ENCODE data around the gene GPSM1. TPM values are rescaled to one million over a fixed set of nuclear protein-coding genes. Genes with fewer than 3 reads are reported as not detected.

The GPSM1 gene
- total RNA-seq, 1 experiment from 2014 or later, result 92.9 TPM

- no peak for DNase-seq (ENCODE audit: low spot score)
Measured at GRCh38 chr9:136331556-136332481, 4.5 kb downstream of the GPSM1 start.

GRCh38 chr9:136332482-136332983, 5.2 kb downstream of the GPSM1 start:
- DNase-seq (ENCODE audit: low spot score), result no peak

DNA sequence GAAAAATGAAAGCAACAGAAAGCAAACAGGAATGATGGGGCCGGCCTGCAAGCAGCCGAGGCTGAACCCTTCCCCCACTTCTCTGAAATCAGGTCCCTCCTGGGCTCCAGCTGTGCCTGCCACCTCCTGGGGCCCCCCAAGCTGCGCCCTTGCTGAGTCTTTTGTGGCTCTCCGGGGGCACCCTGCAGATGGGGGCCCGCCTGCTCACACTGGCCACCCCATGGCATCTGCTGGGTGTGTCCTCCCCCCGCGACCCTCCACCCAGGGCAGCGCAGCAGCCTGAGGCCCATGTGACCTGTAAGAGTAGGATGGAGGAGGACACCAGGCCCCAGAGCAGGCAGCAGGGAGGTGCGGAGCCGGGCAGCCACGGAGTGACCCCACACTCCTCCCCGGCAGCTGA, 5.7 kb downstream of the GPSM1 start:
- no peak for DNase-seq (ENCODE audit: low spot score)

DNA sequence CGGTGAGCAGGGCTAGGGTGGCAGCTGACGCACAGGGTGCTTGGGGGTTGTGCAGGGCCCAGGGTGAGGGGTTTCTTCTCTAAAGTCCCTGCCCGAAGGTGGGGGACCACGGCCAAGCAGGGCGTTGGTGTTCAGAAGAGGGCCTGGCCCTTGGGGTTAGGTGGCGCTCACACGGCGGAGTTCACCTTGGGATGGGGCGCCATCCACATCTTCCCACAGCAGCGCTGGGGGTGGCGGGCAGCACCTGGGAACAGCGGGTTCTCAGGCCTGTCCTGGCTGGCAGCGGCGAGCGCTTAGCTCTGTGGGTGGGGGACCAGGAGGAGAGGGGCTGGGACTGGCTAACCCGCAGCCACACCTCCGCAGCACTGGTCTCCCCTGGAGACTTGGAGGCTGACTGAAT, 6.1 kb downstream of the GPSM1 start:
- DNase-seq (ENCODE audit: low spot score), result no peak

DNA sequence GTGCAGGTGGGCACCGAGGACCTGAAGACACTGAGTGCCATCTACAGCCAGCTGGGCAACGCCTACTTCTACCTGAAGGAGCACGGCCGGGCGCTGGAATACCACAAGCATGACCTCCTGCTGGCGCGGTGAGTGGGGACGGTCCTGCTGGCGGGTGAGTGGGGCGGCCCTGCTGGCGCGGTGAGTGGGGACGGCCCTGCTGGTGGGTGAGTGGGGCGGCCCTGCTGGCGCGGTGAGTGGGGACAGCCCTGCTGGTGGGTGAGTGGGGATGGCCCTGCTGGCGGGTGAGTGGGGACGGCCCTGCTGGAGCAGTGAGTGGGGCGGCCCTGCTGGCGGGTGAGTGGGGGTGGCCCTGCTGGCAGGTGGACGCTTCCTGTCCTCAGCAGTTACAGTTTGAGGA, 7.2 kb downstream of the GPSM1 start:
- DNase-seq (ENCODE audit: low spot score), result no peak

DNA sequence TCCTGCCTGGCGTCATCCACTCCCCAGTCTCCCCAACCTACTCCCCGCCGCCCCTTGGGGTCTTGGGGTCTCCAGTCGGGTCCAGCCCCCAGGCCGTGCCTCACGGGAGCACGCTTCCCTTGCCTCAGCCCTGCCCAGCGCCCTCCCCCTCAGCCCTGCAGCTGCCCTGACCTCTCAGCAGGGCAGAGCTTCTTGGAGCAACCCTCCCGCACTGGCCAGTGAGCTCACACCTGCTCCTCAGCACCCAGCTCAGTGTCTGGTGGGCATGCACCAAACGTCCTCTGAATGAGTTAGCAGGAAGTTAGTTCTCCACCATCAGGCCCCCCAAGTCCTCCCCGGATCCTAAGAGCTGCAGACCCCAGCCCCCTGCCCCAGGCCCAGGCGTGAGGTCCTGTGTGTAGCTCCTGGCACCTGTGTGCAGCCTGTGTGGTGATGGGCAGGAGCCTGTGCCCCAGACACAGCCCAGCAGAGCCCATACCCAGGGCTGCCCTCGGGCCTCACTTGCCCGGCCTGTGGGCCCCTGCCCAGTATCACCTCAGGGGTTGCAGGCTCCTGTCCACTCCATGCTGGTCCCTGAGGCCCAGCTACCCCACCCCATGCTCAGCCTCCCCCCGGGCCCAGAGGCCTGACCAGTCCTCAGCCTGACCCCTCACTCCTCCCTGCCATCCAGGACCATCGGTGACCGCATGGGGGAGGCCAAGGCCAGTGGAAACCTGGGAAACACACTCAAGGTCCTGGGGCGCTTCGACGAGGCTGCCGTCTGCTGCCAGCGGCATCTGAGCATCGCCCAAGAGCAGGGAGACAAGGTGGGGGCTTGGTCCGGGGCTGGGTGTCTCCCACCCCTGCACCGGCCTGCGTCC, 8.2 kb downstream of the GPSM1 start:
- DNase-seq (ENCODE audit: low spot score), result no peak

DNA sequence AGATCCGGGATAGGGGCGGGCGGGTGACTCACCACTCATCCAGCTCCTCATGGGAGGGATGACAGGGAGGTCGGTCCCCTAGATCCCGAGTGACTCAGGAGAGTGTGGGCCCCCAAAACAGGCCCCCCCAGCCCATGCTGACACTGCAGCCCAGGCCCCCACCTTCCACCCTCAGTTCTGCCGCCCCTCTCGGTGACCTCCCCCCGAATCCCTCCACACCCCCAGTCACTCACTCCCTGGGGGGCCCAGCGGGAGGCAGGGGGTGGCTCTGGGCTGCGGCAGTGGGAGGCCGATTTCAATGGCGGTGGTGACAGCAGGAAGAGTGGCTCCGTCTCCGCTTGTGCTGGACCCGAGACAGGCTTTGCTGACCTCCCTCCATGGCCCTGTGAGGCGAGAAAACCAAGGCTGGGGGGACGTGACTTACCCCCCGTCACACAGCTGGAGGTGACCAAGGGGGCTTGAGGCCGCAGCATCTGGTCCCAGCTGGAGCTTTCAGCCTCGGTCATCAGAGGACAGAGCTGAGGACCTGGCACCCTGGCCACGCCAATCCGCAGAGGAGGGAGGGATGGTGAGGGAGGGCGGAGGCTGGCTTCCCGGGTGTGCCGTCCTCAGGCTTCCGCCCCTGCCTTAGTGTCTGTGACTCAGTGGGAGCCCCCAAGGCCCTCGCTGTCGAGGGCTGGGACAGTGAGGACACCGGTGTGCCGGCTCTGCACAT, 9.0 kb downstream of the GPSM1 start:
- peak; percentile 94 for DNase-seq (ENCODE audit: low spot score)

DNA sequence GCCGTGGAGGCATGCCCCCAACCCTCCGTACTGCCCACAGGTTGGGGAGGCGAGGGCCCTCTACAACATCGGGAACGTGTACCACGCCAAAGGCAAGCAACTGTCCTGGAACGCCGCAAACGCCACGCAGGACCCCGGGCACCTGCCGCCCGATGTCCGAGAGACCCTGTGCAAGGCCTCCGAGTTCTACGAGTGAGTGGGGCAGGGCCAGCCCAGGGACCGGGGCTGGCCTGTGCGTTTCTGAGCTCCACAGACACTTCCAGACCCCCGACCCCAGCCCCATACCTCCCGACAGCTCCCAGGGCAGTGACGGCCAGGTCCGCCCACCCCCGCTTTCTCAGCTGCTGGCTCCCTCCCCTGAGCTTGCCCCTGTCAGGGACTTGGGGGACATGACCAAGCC, 9.5 kb downstream of the GPSM1 start:
- DNase-seq (ENCODE audit: low spot score), result no peak

DNA sequence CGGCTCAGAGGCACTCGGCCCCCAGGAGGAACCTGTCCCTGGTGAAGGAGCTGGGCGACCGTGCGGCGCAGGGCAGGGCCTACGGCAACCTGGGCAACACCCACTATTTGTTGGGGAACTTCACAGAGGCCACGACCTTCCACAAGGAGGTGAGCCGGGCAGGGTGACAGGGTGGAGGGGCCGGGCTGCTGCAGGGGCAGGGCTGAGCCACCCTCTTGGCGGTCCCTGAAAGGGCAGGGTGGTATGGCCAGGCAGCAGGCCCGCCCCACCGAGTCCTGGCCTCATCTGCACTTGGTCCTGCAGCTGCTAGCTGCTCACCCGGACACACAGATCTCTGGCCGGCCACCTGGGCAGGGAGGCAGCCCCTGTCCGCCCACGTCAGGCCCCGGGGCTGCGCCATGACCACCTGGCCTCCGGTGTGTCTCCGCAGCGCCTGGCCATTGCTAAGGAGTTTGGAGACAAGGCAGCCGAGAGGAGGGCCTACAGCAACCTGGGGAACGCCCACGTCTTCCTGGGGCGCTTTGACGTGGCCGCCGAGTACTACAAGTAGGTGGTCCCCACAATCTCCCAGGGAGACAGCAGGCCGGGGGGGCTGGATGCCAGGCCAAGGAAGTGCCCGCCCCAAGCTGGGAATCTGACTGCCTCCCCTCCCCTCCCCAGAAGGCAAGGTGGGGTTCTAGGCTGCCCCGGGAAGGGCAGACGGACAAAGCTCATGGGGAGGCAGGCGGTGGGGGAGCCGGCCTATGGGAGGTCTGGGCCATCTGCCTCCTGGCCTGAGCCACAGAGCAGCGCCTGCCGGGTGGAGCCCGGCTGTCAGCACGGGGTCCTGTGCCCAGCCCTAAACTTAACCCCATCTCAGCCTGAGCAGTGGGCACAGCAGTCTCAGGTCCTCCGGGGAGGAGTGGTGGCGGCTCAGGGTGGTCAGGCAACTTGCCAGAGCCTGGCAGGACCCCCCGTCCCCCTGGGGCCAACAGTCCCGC, 10.4 kb downstream of the GPSM1 start:
- no peak for DNase-seq (ENCODE audit: low spot score)

DNA sequence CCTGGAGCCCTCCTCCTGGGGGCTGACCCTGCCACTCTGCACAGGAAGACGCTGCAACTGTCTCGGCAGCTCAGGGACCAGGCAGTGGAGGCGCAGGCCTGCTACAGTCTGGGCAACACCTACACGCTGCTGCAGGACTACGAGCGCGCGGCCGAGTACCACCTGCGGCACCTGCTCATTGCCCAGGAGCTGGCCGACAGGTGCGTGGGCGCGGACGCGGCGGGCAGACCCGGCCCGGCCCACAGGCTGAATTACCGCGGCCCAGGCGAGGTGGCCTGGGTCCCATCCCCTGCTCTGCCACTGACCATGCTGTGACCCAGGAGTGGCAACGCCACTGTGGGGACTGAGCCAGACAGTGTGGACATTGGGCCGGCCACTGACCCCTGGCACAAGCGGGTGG, 11.2 kb downstream of the GPSM1 start:
- DNase-seq (ENCODE audit: low spot score), result no peak

DNA sequence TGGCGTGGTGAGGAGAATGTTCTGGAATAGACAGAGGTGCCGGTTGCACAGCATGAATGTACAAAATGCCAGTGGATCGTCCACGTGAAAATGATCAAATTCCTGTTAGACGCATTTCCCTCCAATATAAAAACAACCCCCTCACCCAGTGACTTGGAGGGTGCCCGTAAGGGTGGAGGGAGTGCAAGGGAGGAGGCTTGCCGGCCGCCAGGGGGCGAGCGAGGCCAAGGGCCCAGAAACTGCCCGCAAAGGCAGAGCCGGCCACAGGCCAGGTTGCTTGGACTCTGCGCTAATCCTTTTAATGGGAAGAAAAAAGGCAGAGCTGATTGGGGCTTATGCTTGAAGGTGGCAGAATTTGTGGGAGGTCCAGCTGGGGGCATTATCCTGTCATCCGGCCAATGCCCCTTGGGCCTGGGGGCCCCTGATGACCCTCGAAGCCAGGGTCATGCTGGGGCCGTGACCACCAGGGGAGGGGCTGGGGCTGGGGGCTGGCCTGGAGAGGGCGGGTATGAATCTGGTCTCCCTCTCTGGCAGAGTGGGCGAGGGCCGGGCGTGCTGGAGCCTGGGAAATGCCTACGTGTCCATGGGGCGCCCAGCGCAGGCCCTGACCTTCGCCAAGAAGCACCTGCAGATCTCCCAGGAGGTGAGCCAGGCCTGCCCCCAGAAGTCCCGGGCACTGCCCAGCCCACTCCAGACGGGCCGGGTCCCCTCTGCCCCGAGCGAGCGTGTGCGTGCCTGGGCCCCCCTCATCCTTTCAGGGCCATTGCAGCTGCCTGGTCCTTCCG, 12.0 kb downstream of the GPSM1 start:
- DNase-seq (ENCODE audit: low spot score), result peak; percentile 54

- no peak for DNase-seq (ENCODE audit: low spot score)
Measured at GRCh38 chr9:136339958-136340310, 12.6 kb downstream of the GPSM1 start.

DNA sequence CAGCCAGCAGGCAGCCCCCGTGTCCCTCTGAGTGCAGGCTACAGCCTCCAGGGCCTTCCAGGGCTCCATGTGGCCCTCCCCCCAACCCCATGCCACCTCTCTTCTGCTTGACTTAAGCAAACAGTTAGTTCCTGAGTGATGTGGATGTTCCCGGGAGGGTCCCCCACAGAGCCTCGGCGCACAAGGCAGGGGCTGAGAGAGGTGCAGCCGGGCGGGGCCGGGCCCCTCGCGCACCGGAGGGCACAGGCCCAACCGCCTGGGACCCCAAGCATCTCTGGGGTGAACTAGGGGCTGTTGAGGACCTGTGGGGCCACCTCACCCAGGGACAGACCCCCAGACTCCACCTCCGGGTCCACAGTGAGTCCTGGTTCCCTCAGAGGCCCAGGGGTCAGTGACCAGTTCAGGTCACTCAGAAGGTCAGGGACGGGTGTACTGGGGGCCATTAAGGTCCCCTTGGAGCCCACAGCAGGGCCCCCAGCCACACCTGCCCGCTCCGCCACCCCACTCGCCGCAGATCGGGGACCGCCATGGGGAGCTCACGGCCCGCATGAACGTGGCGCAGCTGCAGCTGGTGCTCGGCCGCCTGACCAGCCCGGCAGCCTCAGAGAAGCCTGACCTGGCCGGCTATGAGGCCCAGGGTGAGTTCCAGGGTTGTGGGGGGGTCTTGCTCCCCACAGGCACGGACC, 13.2 kb downstream of the GPSM1 start:
- DNase-seq (ENCODE audit: low spot score), result no peak

DNA sequence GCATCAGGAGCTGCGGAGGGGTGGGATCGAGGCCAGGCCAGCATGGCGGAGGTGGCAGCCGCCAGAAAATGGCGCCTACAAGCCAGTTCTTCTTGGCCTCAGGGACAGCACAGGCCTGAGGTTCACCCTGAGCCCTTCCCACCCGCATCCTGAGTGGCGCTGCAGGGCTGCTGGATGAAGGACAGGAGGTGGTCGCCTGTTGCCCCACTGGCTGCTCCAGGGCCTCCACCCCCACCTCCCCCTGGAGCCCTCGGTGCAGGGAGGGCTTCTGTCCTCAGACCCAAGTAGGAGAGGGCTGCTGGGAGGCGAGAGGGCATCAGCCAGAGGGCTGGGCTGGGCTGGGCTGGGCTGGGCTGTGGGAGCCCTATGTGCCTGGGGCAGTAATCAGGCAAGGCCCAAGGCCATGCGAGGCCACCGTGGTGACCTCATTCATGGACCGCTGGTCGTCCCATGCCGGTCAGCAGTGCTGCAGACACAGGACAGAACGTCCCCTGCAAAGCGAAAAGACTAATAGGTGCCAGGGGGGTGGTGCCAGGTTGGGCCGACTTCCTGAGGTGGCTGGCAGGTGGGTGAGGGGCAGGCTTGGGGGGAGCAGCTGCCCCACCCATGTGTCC, 13.8 kb downstream of the GPSM1 start:
- DNase-seq (ENCODE audit: low spot score), result no peak

- DNase-seq (ENCODE audit: low spot score), result no peak
Measured at GRCh38 chr9:136341769-136342168, 14.4 kb downstream of the GPSM1 start.

GRCh38 chr9:136342181-136343120, 15.1 kb downstream of the GPSM1 start:
- no peak for DNase-seq (ENCODE audit: low spot score)

DNA sequence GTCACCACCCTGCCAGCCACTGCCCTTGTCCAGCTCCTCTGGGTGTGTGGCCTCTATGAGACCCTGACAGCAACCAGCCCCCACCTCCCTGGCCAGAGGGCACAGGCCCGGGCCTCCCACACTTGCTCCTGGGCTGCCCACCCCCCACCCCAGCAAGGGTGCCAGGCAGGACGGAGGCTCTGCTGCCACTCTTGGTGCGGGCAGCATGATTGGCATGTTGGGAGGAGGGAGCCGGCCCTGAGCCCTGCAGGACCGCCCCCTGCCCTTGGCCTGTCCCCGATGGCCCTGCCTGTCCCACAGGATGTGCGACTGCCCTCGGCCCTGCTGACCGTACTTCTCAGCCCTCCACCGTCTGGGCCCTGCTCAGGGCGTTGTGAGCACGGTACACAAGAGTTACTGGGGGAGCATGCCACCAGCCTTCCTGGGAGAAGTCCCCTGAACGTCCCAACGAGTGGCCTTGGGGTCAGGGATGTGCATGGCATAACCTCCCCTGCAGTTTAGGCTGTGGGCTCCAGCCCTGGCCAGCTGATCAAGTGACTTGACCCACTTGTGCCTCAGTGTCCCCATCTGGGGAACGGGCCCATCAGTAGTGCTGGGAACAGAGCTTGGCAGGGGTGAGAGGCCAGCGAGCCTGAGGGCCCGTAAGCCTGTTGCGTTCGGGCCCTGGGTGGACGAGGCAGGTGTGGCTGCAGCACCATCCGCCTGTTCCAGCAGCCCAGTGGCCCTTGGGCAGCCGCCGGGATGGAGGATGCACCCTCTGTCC, 16.0 kb downstream of the GPSM1 start:
- no peak for DNase-seq (ENCODE audit: low spot score)
